ENCODE results near the gene ABCB1.
"Not testable (repeated sequence)": the region's sequence is repeated elsewhere in the genome, so short reads cannot be mapped to it uniquely, and the experiment has no call there.

- not testable (repeated sequence) for TF ChIP-seq ZBTB6 (tag by site-specific recombination; IDR thresholded peaks at IDR 0.05); ZNF239 (tag by site-specific recombination; IDR thresholded peaks at IDR 0.05); PBX3 (CRISPR knock-in tag; IDR thresholded peaks at IDR 0.05); ZNF280C (tag by site-specific recombination; IDR thresholded peaks at IDR 0.05); ZNF394 (tag by site-specific recombination; IDR thresholded peaks at IDR 0.05; ENCODE audit: borderline replicate concordance); ZBTB11 (tag by site-specific recombination; conservative IDR thresholded peaks at IDR 0.05; ENCODE audit: low read depth)
Measured at GRCh38 chr7:87572513-87572912, 28.2 kb downstream of the ABCB1 start.
